ENCODE measurements around the gene MTRF1L. TPM values are rescaled to one million over a fixed set of nuclear protein-coding genes. Genes with fewer than 3 reads are reported as not detected.
A peak's percentile ranks its signal among the peaks of the same experiment; 100 is the strongest.

The MTRF1L gene
- total RNA-seq, 1 experiment from 2014 or later, result 16.6 TPM

DNA sequence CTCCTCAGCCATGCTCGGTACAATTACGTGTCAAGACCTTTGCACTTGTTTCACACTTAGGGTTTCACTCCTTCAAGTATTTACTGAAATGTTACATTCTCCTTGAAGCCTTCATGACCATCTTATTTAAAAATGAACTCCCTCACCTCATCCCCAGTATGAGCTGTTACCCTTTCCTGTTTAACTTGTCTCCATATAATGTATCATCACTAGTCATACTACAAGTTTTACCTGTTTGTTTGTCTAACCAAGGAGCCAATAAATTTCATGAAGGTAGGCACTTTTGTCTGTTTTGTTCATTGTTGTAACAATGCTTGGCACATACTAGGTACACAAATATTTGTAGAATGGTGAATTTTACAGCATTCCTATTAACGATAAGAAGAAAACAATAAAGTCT lies 46.1 kb upstream of the MTRF1L start:
- peaks cover 17% of the 10 kb centered on the region for H3K36me3 Mint-ChIP-seq
- ChIA-PET CTCF (no interaction called here), POLR2A (no interaction called here)
- H3K27ac Mint-ChIP-seq, result peak overlapping the region; percentile 27
- DNase-seq (ENCODE audit: low spot score), result no peak
- H3K4me1 Mint-ChIP-seq, result peaks cover 24% of the 10 kb centered on the region
- no peak for ATAC-seq
- no peaks in the 10 kb centered on the region; the same call in 1 of the 2 replicates for H3K27me3 Mint-ChIP-seq (ENCODE audit: low read depth)
- TF ChIP-seq ESRRA (CRISPR knock-in tag; IDR thresholded peaks at IDR 0.05; ENCODE audit: borderline replicate concordance) (no peak), ZBTB21 (CRISPR knock-in tag; IDR thresholded peaks at IDR 0.05; ENCODE audit: borderline replicate concordance) (no peak), NR2C2 (CRISPR knock-in tag; IDR thresholded peaks at IDR 0.05) (no peak), CBFB (CRISPR knock-in tag; IDR thresholded peaks at IDR 0.05; ENCODE audit: low read depth) (no peak), GABPB1 (CRISPR knock-in tag; IDR thresholded peaks at IDR 0.05) (no peak), ZNF232 (CRISPR knock-in tag; IDR thresholded peaks at IDR 0.05) (no peak), ZNF121 (CRISPR knock-in tag; IDR thresholded peaks at IDR 0.05) (no peak), NFATC4 (CRISPR knock-in tag; IDR thresholded peaks at IDR 0.05) (no peak), ZNF219 (CRISPR knock-in tag; IDR thresholded peaks at IDR 0.05; ENCODE audit: borderline replicate concordance) (no peak), ZNF425 (CRISPR knock-in tag; conservative IDR thresholded peaks at IDR 0.05) (no peak), ZNF416 (CRISPR knock-in tag; IDR thresholded peaks at IDR 0.05) (no peak)
- TF ChIP-seq, protein P1, sequence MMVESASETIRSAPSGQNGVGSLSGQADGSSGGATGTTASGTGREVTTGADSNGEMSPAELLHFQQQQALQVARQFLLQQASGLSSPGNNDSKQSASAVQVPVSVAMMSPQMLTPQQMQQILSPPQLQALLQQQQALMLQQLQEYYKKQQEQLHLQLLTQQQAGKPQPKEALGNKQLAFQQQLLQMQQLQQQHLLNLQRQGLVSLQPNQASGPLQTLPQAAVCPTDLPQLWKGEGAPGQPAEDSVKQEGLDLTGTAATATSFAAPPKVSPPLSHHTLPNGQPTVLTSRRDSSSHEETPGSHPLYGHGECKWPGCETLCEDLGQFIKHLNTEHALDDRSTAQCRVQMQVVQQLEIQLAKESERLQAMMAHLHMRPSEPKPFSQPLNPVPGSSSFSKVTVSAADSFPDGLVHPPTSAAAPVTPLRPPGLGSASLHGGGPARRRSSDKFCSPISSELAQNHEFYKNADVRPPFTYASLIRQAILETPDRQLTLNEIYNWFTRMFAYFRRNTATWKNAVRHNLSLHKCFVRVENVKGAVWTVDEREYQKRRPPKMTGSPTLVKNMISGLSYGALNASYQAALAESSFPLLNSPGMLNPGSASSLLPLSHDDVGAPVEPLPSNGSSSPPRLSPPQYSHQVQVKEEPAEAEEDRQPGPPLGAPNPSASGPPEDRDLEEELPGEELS (CRISPR knock-in tag; IDR thresholded peaks at IDR 0.05), result no peak
- no peak overlapping the region for H3K4me3 Mint-ChIP-seq
- peaks cover 29% of the 10 kb centered on the region for H3K9me3 Mint-ChIP-seq

GRCh38 chr6:153047386-153047785 lies 44.9 kb upstream of the MTRF1L start:
- TF ChIP-seq NR3C1 (CRISPR knock-in tag; conservative IDR thresholded peaks at IDR 0.05; ENCODE audit: low read depth) (no peak), OVOL2 (CRISPR knock-in tag; IDR thresholded peaks at IDR 0.05; ENCODE audit: borderline replicate concordance) (no peak), JUN (CRISPR knock-in tag; IDR thresholded peaks at IDR 0.05) (no peak), ZNF423 (CRISPR knock-in tag; IDR thresholded peaks at IDR 0.05) (no peak), ZNF396 (CRISPR knock-in tag; IDR thresholded peaks at IDR 0.05; ENCODE audit: borderline replicate concordance) (no peak), TP53 (CRISPR knock-in tag; IDR thresholded peaks at IDR 0.05) (no peak)
- TF ChIP-seq, protein P2, sequence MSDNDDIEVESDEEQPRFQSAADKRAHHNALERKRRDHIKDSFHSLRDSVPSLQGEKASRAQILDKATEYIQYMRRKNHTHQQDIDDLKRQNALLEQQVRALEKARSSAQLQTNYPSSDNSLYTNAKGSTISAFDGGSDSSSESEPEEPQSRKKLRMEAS (CRISPR knock-in tag; IDR thresholded peaks at IDR 0.05), result no peak

DNA sequence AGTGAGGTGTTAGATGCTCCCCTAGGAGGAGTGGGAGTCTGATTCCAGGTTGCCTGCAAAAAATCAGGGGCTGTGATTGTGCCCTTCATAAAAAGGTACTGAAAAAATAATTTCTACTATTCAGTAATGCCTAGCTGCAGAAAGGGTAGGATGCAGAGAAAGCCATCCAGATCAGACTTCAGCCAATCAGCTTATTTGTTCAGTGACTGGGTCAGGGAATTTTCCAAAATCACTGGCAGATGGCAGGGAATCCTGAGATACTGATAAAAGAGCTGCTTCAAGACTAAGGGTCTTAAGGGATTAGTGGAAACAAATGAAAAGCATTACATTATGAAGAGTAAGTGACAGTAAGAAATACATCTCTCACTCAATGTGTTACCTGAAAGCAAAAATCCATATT lies 42.8 kb upstream of the MTRF1L start:
- Mint-ChIP-seq H3K4me3 (no peak overlapping the region), H3K27ac (no peak overlapping the region), H3K36me3 (peaks cover 11% of the 10 kb centered on the region), H3K9me3 (peaks cover 13% of the 10 kb centered on the region), H3K4me1 (peaks cover 25% of the 10 kb centered on the region), H3K27me3 (ENCODE audit: low read depth) (no peaks in the 10 kb centered on the region)
- no peak for ATAC-seq
- ChIA-PET CTCF (no interaction called here), POLR2A (no interaction called here)
- no peak for DNase-seq (ENCODE audit: low spot score)
- TF ChIP-seq SMAD4 (CRISPR knock-in tag; IDR thresholded peaks at IDR 0.05), result no peak
- TF ChIP-seq, protein P3, sequence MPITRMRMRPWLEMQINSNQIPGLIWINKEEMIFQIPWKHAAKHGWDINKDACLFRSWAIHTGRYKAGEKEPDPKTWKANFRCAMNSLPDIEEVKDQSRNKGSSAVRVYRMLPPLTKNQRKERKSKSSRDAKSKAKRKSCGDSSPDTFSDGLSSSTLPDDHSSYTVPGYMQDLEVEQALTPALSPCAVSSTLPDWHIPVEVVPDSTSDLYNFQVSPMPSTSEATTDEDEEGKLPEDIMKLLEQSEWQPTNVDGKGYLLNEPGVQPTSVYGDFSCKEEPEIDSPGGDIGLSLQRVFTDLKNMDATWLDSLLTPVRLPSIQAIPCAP (CRISPR knock-in tag; IDR thresholded peaks at IDR 0.05), result no peak
- no peak for TF ChIP-seq NFYB (CRISPR knock-in tag; conservative IDR thresholded peaks at IDR 0.05; ENCODE audit: low read depth)
- TF ChIP-seq, protein P4, sequence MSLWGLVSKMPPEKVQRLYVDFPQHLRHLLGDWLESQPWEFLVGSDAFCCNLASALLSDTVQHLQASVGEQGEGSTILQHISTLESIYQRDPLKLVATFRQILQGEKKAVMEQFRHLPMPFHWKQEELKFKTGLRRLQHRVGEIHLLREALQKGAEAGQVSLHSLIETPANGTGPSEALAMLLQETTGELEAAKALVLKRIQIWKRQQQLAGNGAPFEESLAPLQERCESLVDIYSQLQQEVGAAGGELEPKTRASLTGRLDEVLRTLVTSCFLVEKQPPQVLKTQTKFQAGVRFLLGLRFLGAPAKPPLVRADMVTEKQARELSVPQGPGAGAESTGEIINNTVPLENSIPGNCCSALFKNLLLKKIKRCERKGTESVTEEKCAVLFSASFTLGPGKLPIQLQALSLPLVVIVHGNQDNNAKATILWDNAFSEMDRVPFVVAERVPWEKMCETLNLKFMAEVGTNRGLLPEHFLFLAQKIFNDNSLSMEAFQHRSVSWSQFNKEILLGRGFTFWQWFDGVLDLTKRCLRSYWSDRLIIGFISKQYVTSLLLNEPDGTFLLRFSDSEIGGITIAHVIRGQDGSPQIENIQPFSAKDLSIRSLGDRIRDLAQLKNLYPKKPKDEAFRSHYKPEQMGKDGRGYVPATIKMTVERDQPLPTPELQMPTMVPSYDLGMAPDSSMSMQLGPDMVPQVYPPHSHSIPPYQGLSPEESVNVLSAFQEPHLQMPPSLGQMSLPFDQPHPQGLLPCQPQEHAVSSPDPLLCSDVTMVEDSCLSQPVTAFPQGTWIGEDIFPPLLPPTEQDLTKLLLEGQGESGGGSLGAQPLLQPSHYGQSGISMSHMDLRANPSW (CRISPR knock-in tag; conservative IDR thresholded peaks at IDR 0.05; ENCODE audit: low read depth), result no peak
- no peak for TF ChIP-seq FOXK1 (CRISPR knock-in tag; IDR thresholded peaks at IDR 0.05)
- TF ChIP-seq GTF2I (CRISPR knock-in tag; conservative IDR thresholded peaks at IDR 0.05), result no peak
- TF ChIP-seq CREB1 (CRISPR knock-in tag; IDR thresholded peaks at IDR 0.05), result no peak
- TF ChIP-seq FOXJ3 (CRISPR knock-in tag; IDR thresholded peaks at IDR 0.05; ENCODE audit: borderline replicate concordance), result no peak
- TF ChIP-seq ESRRA (CRISPR knock-in tag; IDR thresholded peaks at IDR 0.05; ENCODE audit: borderline replicate concordance), result no peak
- no peak for TF ChIP-seq KAT7 (CRISPR knock-in tag; IDR thresholded peaks at IDR 0.05; ENCODE audit: borderline replicate concordance)
- TF ChIP-seq OVOL2 (CRISPR knock-in tag; IDR thresholded peaks at IDR 0.05; ENCODE audit: borderline replicate concordance), result no peak

More at GRCh38 chr6:153047386-153047785, 44.9 kb upstream of the MTRF1L start:
- no peak overlapping the region for H3K4me3 Mint-ChIP-seq
- H3K9me3 Mint-ChIP-seq, result peaks cover 29% of the 10 kb centered on the region
- H3K36me3 Mint-ChIP-seq, result peaks cover 17% of the 10 kb centered on the region
- POLR2A ChIA-PET, result no interaction called here
- CTCF ChIA-PET, result no interaction called here
- ATAC-seq (no peak; the same call in 1 of the 2 replicates), DNase-seq (ENCODE audit: low spot score) (no peak)
- H3K27ac Mint-ChIP-seq, result no peak overlapping the region
- no peaks in the 10 kb centered on the region; the same call in 1 of the 2 replicates for H3K27me3 Mint-ChIP-seq (ENCODE audit: low read depth)
- peaks cover 25% of the 10 kb centered on the region for H3K4me1 Mint-ChIP-seq
